Transverse colon (tissue), 4 donors: ENCODE measurements around the gene RIMS1.

ENCODE experiments used
- POLR2A ChIP-seq: fragments of 450-650 bp; IDR thresholded peaks from one replicate; pipeline ENCODE4 v1.6.1; 2016; ENCODE audit warnings: antibody characterized with exemption, mild to moderate bottlenecking, moderate library complexity
- POLR2AphosphoS5 ChIP-seq, 3 donors: sonication (generic); formaldehyde crosslinking; IDR thresholded peaks; one replicate each; pipeline ENCODE4 v1.6.1; 2016; ENCODE audit warnings: antibody characterized with exemption in 3 of 3
- TF ChIP-seq, protein P1 (sequence below), 5 experiments: fragments of 200-600 bp in 3 of 5; fragments of 450-650 bp in 2 of 5; sonication (generic) in 3 of 5; IDR thresholded peaks; 1 replicate in 2 of 5; 2 replicates in 3 of 5; pipeline ENCODE4 v1.5.1; 2016 to 2017; ENCODE audit warnings: antibody characterized with exemption in 5 of 5, inconsistent platforms in 3 of 5, mild to moderate bottlenecking in 2 of 5, moderate library complexity in 1 of 5

GRCh38 chr6:72081871-72082270, 195.5 kb downstream of the RIMS1 start:
- TF ChIP-seq, protein P1, sequence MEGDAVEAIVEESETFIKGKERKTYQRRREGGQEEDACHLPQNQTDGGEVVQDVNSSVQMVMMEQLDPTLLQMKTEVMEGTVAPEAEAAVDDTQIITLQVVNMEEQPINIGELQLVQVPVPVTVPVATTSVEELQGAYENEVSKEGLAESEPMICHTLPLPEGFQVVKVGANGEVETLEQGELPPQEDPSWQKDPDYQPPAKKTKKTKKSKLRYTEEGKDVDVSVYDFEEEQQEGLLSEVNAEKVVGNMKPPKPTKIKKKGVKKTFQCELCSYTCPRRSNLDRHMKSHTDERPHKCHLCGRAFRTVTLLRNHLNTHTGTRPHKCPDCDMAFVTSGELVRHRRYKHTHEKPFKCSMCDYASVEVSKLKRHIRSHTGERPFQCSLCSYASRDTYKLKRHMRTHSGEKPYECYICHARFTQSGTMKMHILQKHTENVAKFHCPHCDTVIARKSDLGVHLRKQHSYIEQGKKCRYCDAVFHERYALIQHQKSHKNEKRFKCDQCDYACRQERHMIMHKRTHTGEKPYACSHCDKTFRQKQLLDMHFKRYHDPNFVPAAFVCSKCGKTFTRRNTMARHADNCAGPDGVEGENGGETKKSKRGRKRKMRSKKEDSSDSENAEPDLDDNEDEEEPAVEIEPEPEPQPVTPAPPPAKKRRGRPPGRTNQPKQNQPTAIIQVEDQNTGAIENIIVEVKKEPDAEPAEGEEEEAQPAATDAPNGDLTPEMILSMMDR (IDR thresholded peaks at IDR 0.05): no peak
- TF ChIP-seq POLR2A: no peak
- TF ChIP-seq POLR2AphosphoS5 (IDR thresholded peaks at IDR 0.05): no peak
